K562 (cell line): ENCODE results near the gene ACLY. TPM values are rescaled to one million over a fixed set of nuclear protein-coding genes. Genes with fewer than 3 reads are reported as not detected.
A peak's percentile ranks its signal among the peaks of the same experiment; 100 is the strongest.

ENCODE experiments used
- ATAC-seq: fragments of 200-7000 bp; cut with Tn5 transposase; 3 replicates; pipeline ENCODE4 v1.9.1; 2020; ENCODE audit warnings: moderate library complexity
- BruUV-seq: library from RNA; stranded (reverse); fragments of 400-500 nt; replicated peaks from 2 replicates; lab custom pipeline; 2021; lab: Mats Ljungman, UMichigan
- CTCF ChIA-PET: fragments of 300-600 bp; formaldehyde crosslinking; extraction: SDS; loops from one replicate; lab custom pipeline; 2021; ENCODE audit warnings: low intra/inter-chr PET ratio; lab: Yijun Ruan, JAX
- POLR2A ChIA-PET: fragments of 300-600, 350-650 bp; sonication (Branson Sonifier 250); formaldehyde crosslinking; extraction: SDS; loops from one replicate; lab custom pipeline; 2021; ENCODE audit warnings: antibody characterized with exemption, inconsistent platforms; lab: Yijun Ruan, JAX
- DNase-seq, 4 experiments: peaks; one replicate each; pipeline versions ENCODE4 v3.0.0 to v3.0.0-alpha.2; 2011 to 2018; ENCODE audit warnings: low spot score in 3 of 4, mixed read lengths in 3 of 4; ENCODE audit errors: extremely low read depth in 1 of 4
- FAIRE-seq: peaks from 2 replicates; lab custom pipeline; 2011; peaks lifted over from hg19 to GRCh38; lab: Jason Lieb, UNC
- H2AFZ ChIP-seq: 2 replicates; pipeline ENCODE4 v1.6.0; 2011; ENCODE audit warnings: low read depth, low read length, control low read depth, inconsistent platforms
- H3K27ac ChIP-seq: fragments of 200-600 bp; 3 replicates; pipeline ENCODE4 v1.8.0; 2011; ENCODE audit warnings: low read depth, mild to moderate bottlenecking, control low read depth, inconsistent platforms, low read length, moderate library complexity, mixed read lengths; ENCODE audit errors: extremely low read depth
- H3K27me3 ChIP-seq, 2 experiments: fragments of 300-600 bp in 1 of 2; 2 replicates in 1 of 2; 3 replicates in 1 of 2; pipeline versions ENCODE4 v1.6.0 to v1.8.0; 2011; ENCODE audit warnings: inconsistent platforms in 2 of 2, low read length in 2 of 2, mild to moderate bottlenecking in 1 of 2, mixed read lengths in 1 of 2, moderate library complexity in 1 of 2; ENCODE audit not compliant: control insufficient read depth in 2 of 2, insufficient read depth in 2 of 2
- H3K36me3 ChIP-seq: fragments of 300-600 bp; 3 replicates; pipeline ENCODE4 v1.8.0; 2011; ENCODE audit warnings: mild to moderate bottlenecking, low read length, inconsistent platforms; ENCODE audit not compliant: control insufficient read depth, insufficient read depth
- H3K4me1 ChIP-seq, 2 experiments: fragments of 200-600 bp in 1 of 2; replicated peaks in 1 of 2; 2 replicates in 1 of 2; 3 replicates in 1 of 2; pipeline versions ENCODE4 v1.5.1 to v1.8.0; 2011; ENCODE audit warnings: inconsistent platforms in 2 of 2, low read length in 2 of 2, mild to moderate bottlenecking in 1 of 2, mixed read lengths in 1 of 2, moderate library complexity in 1 of 2; ENCODE audit not compliant: control insufficient read depth in 2 of 2, insufficient read depth in 2 of 2
- H3K4me2 ChIP-seq: 2 replicates; pipeline ENCODE4 v1.6.1; 2011; ENCODE audit warnings: low read length, control low read depth, inconsistent platforms, mixed read lengths; ENCODE audit not compliant: insufficient read depth
- H3K4me3 ChIP-seq: fragments of 200-600 bp; sonication (generic), shearing (Covaris generic); 2 replicates; pipeline ENCODE4 v1.5.1; 2016; ENCODE audit warnings: control low read depth, inconsistent platforms
- H3K79me2 ChIP-seq: fragments of 200-600 bp; 3 replicates; pipeline ENCODE4 v1.8.0; 2011; ENCODE audit warnings: low read length, inconsistent platforms; ENCODE audit not compliant: control insufficient read depth, insufficient read depth
- H3K9ac ChIP-seq, 2 experiments: 2 replicates each; pipeline versions ENCODE4 v1.6.0 to v1.6.1; 2011; ENCODE audit warnings: low read depth in 2 of 2, low read length in 2 of 2, control low read depth in 1 of 2, inconsistent platforms in 1 of 2, mild to moderate bottlenecking in 1 of 2, mixed read lengths in 1 of 2; ENCODE audit not compliant: insufficient read depth in 1 of 2
- H3K9me1 ChIP-seq: one replicate; pipeline ENCODE4 v1.6.0; 2011; ENCODE audit warnings: inconsistent platforms, mild to moderate bottlenecking, low read length, moderate library complexity; ENCODE audit not compliant: control insufficient read depth, insufficient read depth
- H3K9me3 ChIP-seq: replicated peaks from 2 replicates; pipeline ENCODE4 v1.5.1; 2011; ENCODE audit warnings: low read depth, low read length, inconsistent platforms; ENCODE audit not compliant: control insufficient read depth, insufficient read depth
- H4K20me1 ChIP-seq: replicated peaks from 2 replicates; pipeline ENCODE4 v1.6.1; 2011; ENCODE audit warnings: low read length, inconsistent platforms, mixed read lengths; ENCODE audit not compliant: control insufficient read depth, insufficient read depth
- ARID1B ChIP-seq: fragments of 450-650 bp; IDR thresholded peaks from 2 replicates; pipeline ENCODE4 v1.6.1; 2016; ENCODE audit warnings: antibody characterized with exemption, mild to moderate bottlenecking, inconsistent platforms
- ARID4B ChIP-seq: sonication (generic); formaldehyde crosslinking; IDR thresholded peaks from 2 replicates; pipeline ENCODE4 v1.8.0; 2022; ENCODE audit warnings: mild to moderate bottlenecking, missing genetic modification reagents
- BRD9 ChIP-seq: fragments of 450-650 bp; IDR thresholded peaks from 2 replicates; pipeline ENCODE4 v1.6.1; 2018; ENCODE audit warnings: low read depth; ENCODE audit not compliant: partially characterized antibody
- CC2D1A ChIP-seq: fragments of 450-650 bp; IDR thresholded peaks from 2 replicates; pipeline ENCODE4 v1.6.1; 2017; ENCODE audit warnings: mild to moderate bottlenecking
- CXXC5 ChIP-seq: fragments of 250-450 bp; sonication (Bioruptor Pico); IDR thresholded peaks from 2 replicates; pipeline ENCODE4 v1.8.0; 2022; ENCODE audit warnings: inconsistent platforms, mild to moderate bottlenecking, moderate library complexity
- JUN ChIP-seq, 2 experiments: sonication (generic) in 1 of 2; formaldehyde crosslinking in 1 of 2; IDR thresholded peaks; 2 replicates each; pipeline versions ENCODE4 v1.6.1 to v1.8.0; 2012 to 2022; ENCODE audit warnings: borderline replicate concordance in 2 of 2, mild to moderate bottlenecking in 2 of 2, improper control_type of control experiment in 1 of 2, low read depth in 1 of 2, low read length in 1 of 2, missing genetic modification reagents in 1 of 2
- KLF1 ChIP-seq: fragments of 450-650 bp; IDR thresholded peaks from 2 replicates; pipeline ENCODE4 v1.6.1; 2016; ENCODE audit warnings: missing genetic modification characterization, missing compliant biosample characterization
- MTA3 ChIP-seq: fragments of 450-650 bp; formaldehyde crosslinking; IDR thresholded peaks from 2 replicates; pipeline ENCODE4 v1.6.1; 2017; ENCODE audit warnings: mild to moderate bottlenecking, borderline replicate concordance
- NELFE ChIP-seq: IDR thresholded peaks from 2 replicates; pipeline ENCODE4 v1.6.1; 2011; ENCODE audit warnings: mild to moderate bottlenecking; ENCODE audit not compliant: insufficient read depth, insufficient read length
- NFRKB ChIP-seq: fragments of 450-650 bp; IDR thresholded peaks from 2 replicates; pipeline ENCODE4 v1.6.1; 2016; ENCODE audit warnings: low read depth
- NR3C1 ChIP-seq: sonication (generic); formaldehyde crosslinking; IDR thresholded peaks from 2 replicates; pipeline ENCODE4 v1.8.1; 2022; ENCODE audit warnings: missing genetic modification reagents
- SMAD2 ChIP-seq: fragments of 150-350 bp; IDR thresholded peaks from 2 replicates; pipeline ENCODE4 v1.6.1; 2014; ENCODE audit warnings: low read depth, mild to moderate bottlenecking, low read length
- TAF1 ChIP-seq: IDR thresholded peaks from 2 replicates; pipeline ENCODE4 v1.6.1; 2011; ENCODE audit warnings: mild to moderate bottlenecking, low read length, moderate library complexity; ENCODE audit not compliant: insufficient read depth, control insufficient read depth, severe bottlenecking; ENCODE audit errors: extremely low read depth
- TRIM28 ChIP-seq: fragments of 450-650 bp; IDR thresholded peaks from 2 replicates; pipeline ENCODE4 v1.6.1; 2017
- YY1 ChIP-seq, 3 experiments: IDR thresholded peaks; 2 replicates each; pipeline ENCODE4 v1.6.1; 2011; ENCODE audit warnings: low read length in 2 of 3, mild to moderate bottlenecking in 2 of 3, moderate library complexity in 2 of 3, borderline replicate concordance in 1 of 3, control low read depth in 1 of 3, low read depth in 1 of 3; ENCODE audit not compliant: insufficient read depth in 3 of 3, insufficient replicate concordance in 2 of 3, control insufficient read depth in 1 of 3, insufficient read length in 1 of 3; ENCODE audit errors: extremely low read depth in 1 of 3
- ZNF76 ChIP-seq: fragments of 250-450 bp; sonication (Bioruptor Pico); IDR thresholded peaks from 2 replicates; pipeline ENCODE4 v1.4.0; 2020; ENCODE audit warnings: mild to moderate bottlenecking, moderate library complexity, borderline replicate concordance
- WGBS: fragments of 100-300 bp; shearing (Covaris generic); methylation state at CpG from one replicate; pipeline ENCODE4 v1.1.6; 2016; ENCODE audit warnings: low coverage, mixed read lengths; ENCODE audit not compliant: insufficient coverage; ENCODE audit errors: missing lambda C conversion rate; 5-methylcytosine and 5-hydroxymethylcytosine counted together
- in situ Hi-C: fragments of 300-500 bp; cut with MboI; formaldehyde crosslinking; loops from 4 replicates; pipeline ENCODE4 v1.15.0; 2018; ENCODE audit warnings: inconsistent platforms, mixed read lengths
- intact Hi-C: fragments of 100-400 bp; cut with micrococcal nuclease; formaldehyde crosslinking; loops from 2 replicates; pipeline ENCODE4 v1.14.2; 2022
- polyA plus RNA-seq, 8 experiments: library from polyadenylated mRNA; depleted of rRNA in 4 of 8; stranded (reverse) in 5 of 8; unstranded in 3 of 8; fragments of >200 nt; fragmentation: Nextera tagmentation in 2 of 8; fragmentation: Illumina TruSeq in 1 of 8; extraction: Ambion mirVana in 2 of 8; extraction: Trizol in 1 of 8; gene quantifications; 2 replicates each; pipeline versions ENCODE4 v1.2.1 to v1.2.3, GENCODE V29; 2011 to 2014; ENCODE audit warnings: inconsistent platforms in 1 of 8, missing spikeins in 1 of 8
- total RNA-seq, 7 experiments: library from RNA; depleted of rRNA in 6 of 7; stranded (reverse); fragments of >200 nt in 6 of 7; fragmentation: Illumina TruSeq in 2 of 7; extraction: Trizol in 2 of 7; gene quantifications; 2 replicates each; pipeline versions ENCODE4 v1.2.1 to v1.2.3, GENCODE V29; 2011 to 2021; ENCODE audit warnings: low replicate concordance in 1 of 7

ACLY gene
- total and polyA plus RNA-seq, 9 of the 15 experiments (the other 6 are each of a cell fraction or from before 2014, with no cell fraction given) = 42.9 to 280 (median 125) TPM

- ATAC-seq (peak; percentile 99), FAIRE-seq (peak; percentile 96), DNase-seq (peak; percentile 92 to 97 (median 95))
- H3K9me1 ChIP-seq = no peaks in the 10 kb centered on the region
- intact Hi-C loops = loop anchor here (2.0 kb wide), 1 partner anchor 29 kb away; no protein-coding TSS in a partner anchor
- peak within 1 kb of the TSS; percentile 93 for H2AFZ ChIP-seq
- peak within 1 kb of the TSS; percentile 82 for H3K27ac ChIP-seq
- under 1% methylated on average over 43 of the region's 43 CpGs for WGBS
- POLR2A ChIA-PET = interaction anchor here (0.6 to 2.4 kb wide), 14 partner anchors 8 to 606 kb away, joined by 3 to 21 read pairs (median 4); partner anchors contain the start of genes ACLY, CNP, EIF1 and JUP
- in situ Hi-C loops = no loop called here
- no peaks in the 10 kb centered on the region for H3K9me3 ChIP-seq
- H3K9ac ChIP-seq = peak within 1 kb of the TSS; percentile 79 to 90
- peak within 1 kb of the TSS; percentile 45 for H3K4me3 ChIP-seq
- H3K4me2 ChIP-seq = peak within 1 kb of the TSS; percentile 98
- H4K20me1 ChIP-seq = no peaks in the 10 kb centered on the region
- H3K4me1 ChIP-seq = peaks cover 19 to 21% of the 10 kb centered on the region in 2 experiments; a peak in 4 of 5 replicates
- TSS peak; percentile 96 for BruUV-seq
- H3K27me3 ChIP-seq = no peaks in the 10 kb centered on the region
- H3K36me3 ChIP-seq = no peaks in the 10 kb centered on the region
- H3K79me2 ChIP-seq = peaks cover 13% of the 10 kb centered on the region; the same call in 2 of the 3 replicates
- CTCF ChIA-PET = interaction anchor here (1.5 kb wide), 1 partner anchor 29 kb away, joined by 9 read pairs; no protein-coding TSS in a partner anchor
- TF ChIP-seq BRD9 (peak; percentile 33), YY1 (IDR thresholded peaks at IDR 0.05; ENCODE audit: borderline replicate concordance in 1 of 3, control insufficient read depth in 1 of 3, extremely low read depth in 1 of 3, insufficient read depth in 3 of 3, insufficient read length in 1 of 3, insufficient replicate concordance in 2 of 3, low read depth in 1 of 3, low read length in 2 of 3) (peak; percentile 31 to 85 (median 69)), KLF1 (tag) (peak; percentile 59; the same call in 1 of the 2 replicates), NELFE (no peak), TRIM28 (peak; percentile 86), ARID1B (peak; percentile 48; the same call in 1 of the 2 replicates), ZNF76 (CRISPR knock-in tag) (no peak), ARID4B (CRISPR knock-in tag) (peak; percentile 36; the same call in 1 of the 2 replicates), CXXC5 (CRISPR knock-in tag) (peak; percentile 81), SMAD2 (no peak), MTA3 (peak; percentile 81; the same call in 1 of the 2 replicates), JUN (IDR thresholded peaks at IDR 0.05; ENCODE audit: borderline replicate concordance, low read depth, low read length) (peak; percentile 37; the same call in 1 of the 2 replicates), JUN (CRISPR knock-in tag; IDR thresholded peaks at IDR 0.05; ENCODE audit: borderline replicate concordance) (no peak), CC2D1A (peak; percentile 69), NR3C1 (CRISPR knock-in tag) (no peak), NFRKB (peak; percentile 81), TAF1 (peak; percentile 78)
These were observed 11.5 kb upstream of the ACLY start, which contains the start of gene ODAD4 for GRCh38 chr17:41930009-41930832. TSS of gene ODAD4 (plus strand) at chr17:41930617. CDS start at chr17:41930724, 107 bp downstream.
